22Rv1 (cell line): ENCODE results near the gene YTHDC2.

ENCODE experiments used
- CTCF ChIP-seq: fragments of 450-650 bp; IDR thresholded peaks from 2 replicates; pipeline ENCODE4 v1.5.1; 2017; ENCODE audit warnings: mild to moderate bottlenecking
- ZFX ChIP-seq: fragments of 450-650 bp; IDR thresholded peaks from 2 replicates; pipeline ENCODE4 v1.6.1; 2017; ENCODE audit warnings: antibody characterized with exemption, borderline replicate concordance

GRCh38 chr5:113505181-113505580 is 8.3 kb upstream of the YTHDC2 start:
- no peak for TF ChIP-seq CTCF
- no peak for TF ChIP-seq ZFX
